ENCODE data around the gene FETUB. TPM values are rescaled to one million over a fixed set of nuclear protein-coding genes. Genes with fewer than 3 reads are reported as not detected.
"Not testable (repeated sequence)": the region's sequence is repeated elsewhere in the genome, so short reads cannot be mapped to it uniquely, and the experiment has no call there.

The FETUB gene
- total RNA-seq, 1 experiment from 2014 or later: not detected

- DNase-seq (ENCODE audit: low read depth, low spot score); in situ Hi-C loops (cut with HindIII; ENCODE audit: low pct_unique_long_range_greater_than_20kb, low sequenced_read_pairs): not testable (repeated sequence)
Measured at GRCh38 chr3:186690304-186690703, 50.1 kb downstream of the FETUB start.

- in situ Hi-C loops (cut with HindIII; ENCODE audit: low pct_unique_long_range_greater_than_20kb, low sequenced_read_pairs): no loop called here
- no peak for DNase-seq (ENCODE audit: low read depth, low spot score)
Measured at GRCh38 chr3:186691676-186692075, 51.5 kb downstream of the FETUB start.

- in situ Hi-C loops (cut with HindIII; ENCODE audit: low pct_unique_long_range_greater_than_20kb, low sequenced_read_pairs): no loop called here
- DNase-seq (ENCODE audit: low read depth, low spot score): no peak
Measured at GRCh38 chr3:186693843-186694242, 53.6 kb downstream of the FETUB start.

- in situ Hi-C loops (cut with HindIII; ENCODE audit: low pct_unique_long_range_greater_than_20kb, low sequenced_read_pairs): no loop called here
- DNase-seq (ENCODE audit: low read depth, low spot score): no peak
Measured at GRCh38 chr3:186694288-186695032, 54.3 kb downstream of the FETUB start.

- in situ Hi-C loops (cut with HindIII; ENCODE audit: low pct_unique_long_range_greater_than_20kb, low sequenced_read_pairs): no loop called here
- DNase-seq (ENCODE audit: low read depth, low spot score): no peak
Measured at GRCh38 chr3:186696522-186696921, 56.3 kb downstream of the FETUB start.

- in situ Hi-C loops (cut with HindIII; ENCODE audit: low pct_unique_long_range_greater_than_20kb, low sequenced_read_pairs): no loop called here
- no peak for DNase-seq (ENCODE audit: low read depth, low spot score)
Measured at GRCh38 chr3:186697510-186697909, 57.3 kb downstream of the FETUB start.

- no peak for DNase-seq (ENCODE audit: low read depth, low spot score)
Measured at GRCh38 chr3:186700267-186700666, 60.1 kb downstream of the FETUB start.

GRCh38 chr3:186702451-186702850, 62.3 kb downstream of the FETUB start:
- in situ Hi-C loops (cut with HindIII; ENCODE audit: low pct_unique_long_range_greater_than_20kb, low sequenced_read_pairs); DNase-seq (ENCODE audit: low read depth, low spot score): not testable (repeated sequence)

More at GRCh38 chr3:186700267-186700666, 60.1 kb downstream of the FETUB start:
- in situ Hi-C loops (cut with HindIII; ENCODE audit: low pct_unique_long_range_greater_than_20kb, low sequenced_read_pairs): no loop called here

Small RNA genes lying within 50 kb of the gene (small RNA-seq; reads per million reads assigned to genes)
- gene RF00017: 0 reads per million in 2 experiments

Other genes with a start within 250 kb of the FETUB start
- gene CRYGS, start 96.0 kb upstream of the FETUB start, total RNA-seq (2014; rRNA removed; shearing (Covaris generic)): 0.08 and 1.6 TPM in 2 replicates
- 17.1 and 18.5 TPM in 2 replicates for gene TBCCD1, start 73.1 kb upstream of the FETUB start, total RNA-seq (2014; rRNA removed; shearing (Covaris generic))
- 153 and 164 TPM in 2 replicates for gene DNAJB11, start 69.7 kb upstream of the FETUB start, total RNA-seq (2014; rRNA removed; shearing (Covaris generic))
- not detected in 2 replicates for gene AHSG, start 27.3 kb upstream of the FETUB start, total RNA-seq (2014; rRNA removed; shearing (Covaris generic))
- gene HRG, start 25.6 kb downstream of the FETUB start, total RNA-seq (2014; rRNA removed; shearing (Covaris generic)): not detected in 2 replicates
- gene KNG1, start 77.0 kb downstream of the FETUB start, total RNA-seq (2014; rRNA removed; shearing (Covaris generic)): not detected in 2 replicates
- 391 and 434 TPM in 2 replicates for gene EIF4A2, start 143.2 kb downstream of the FETUB start, total RNA-seq (2014; rRNA removed; shearing (Covaris generic))
- 51.0 and 57.3 TPM in 2 replicates for gene RFC4, start 166.1 kb downstream of the FETUB start, total RNA-seq (2014; rRNA removed; shearing (Covaris generic))
- not detected in 2 replicates for gene ADIPOQ, start 202.3 kb downstream of the FETUB start, total RNA-seq (2014; rRNA removed; shearing (Covaris generic))

Data from SK-MEL-5 (cell line).